ENCODE data around the gene RNF169.

DNA sequence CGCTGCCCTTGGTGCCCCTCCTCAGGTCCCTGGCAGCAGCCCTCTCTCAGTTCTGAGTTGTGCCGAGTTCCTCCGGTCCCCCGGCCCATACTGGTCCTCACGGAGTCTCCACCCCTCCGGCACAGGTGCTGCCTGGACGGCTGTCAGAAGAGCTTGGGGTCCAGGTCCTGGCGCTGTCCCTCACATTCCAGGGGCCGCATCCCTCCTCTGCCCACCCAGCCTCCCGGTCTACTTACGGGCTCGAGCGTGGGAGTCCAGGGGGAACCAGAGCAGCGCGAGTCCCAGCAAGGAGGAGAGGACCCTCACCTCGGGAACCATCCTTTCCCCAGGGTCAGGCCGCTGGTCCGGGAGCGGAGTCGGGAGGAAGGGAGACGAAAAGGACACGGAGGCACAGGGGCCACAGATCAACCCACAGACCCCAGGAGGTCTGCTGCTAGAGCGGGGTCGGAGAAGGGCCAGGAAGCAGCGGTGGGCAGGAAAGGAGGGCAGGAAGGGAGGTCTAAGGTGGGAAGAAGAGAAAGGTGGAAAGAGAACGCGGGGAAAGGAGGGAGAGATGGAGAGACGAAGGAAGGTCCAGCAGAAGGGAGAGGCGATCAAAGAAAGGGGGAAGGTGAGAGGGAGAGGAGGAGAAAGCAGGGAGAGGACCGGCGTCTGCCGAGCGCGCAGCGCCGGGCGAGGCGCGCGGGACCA, 17.9 kb upstream of the RNF169 start:
- TF ChIP-seq, protein P1, sequence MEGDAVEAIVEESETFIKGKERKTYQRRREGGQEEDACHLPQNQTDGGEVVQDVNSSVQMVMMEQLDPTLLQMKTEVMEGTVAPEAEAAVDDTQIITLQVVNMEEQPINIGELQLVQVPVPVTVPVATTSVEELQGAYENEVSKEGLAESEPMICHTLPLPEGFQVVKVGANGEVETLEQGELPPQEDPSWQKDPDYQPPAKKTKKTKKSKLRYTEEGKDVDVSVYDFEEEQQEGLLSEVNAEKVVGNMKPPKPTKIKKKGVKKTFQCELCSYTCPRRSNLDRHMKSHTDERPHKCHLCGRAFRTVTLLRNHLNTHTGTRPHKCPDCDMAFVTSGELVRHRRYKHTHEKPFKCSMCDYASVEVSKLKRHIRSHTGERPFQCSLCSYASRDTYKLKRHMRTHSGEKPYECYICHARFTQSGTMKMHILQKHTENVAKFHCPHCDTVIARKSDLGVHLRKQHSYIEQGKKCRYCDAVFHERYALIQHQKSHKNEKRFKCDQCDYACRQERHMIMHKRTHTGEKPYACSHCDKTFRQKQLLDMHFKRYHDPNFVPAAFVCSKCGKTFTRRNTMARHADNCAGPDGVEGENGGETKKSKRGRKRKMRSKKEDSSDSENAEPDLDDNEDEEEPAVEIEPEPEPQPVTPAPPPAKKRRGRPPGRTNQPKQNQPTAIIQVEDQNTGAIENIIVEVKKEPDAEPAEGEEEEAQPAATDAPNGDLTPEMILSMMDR (IDR thresholded peaks at IDR 0.05), result no peak
- TF ChIP-seq POLR2AphosphoS5 (IDR thresholded peaks at IDR 0.05), result no peak

All from suprapubic skin (tissue), 3 donors.